Measurements from ENCODE around the gene TSC2. TPM values are rescaled to one million over a fixed set of nuclear protein-coding genes. Genes with fewer than 3 reads are reported as not detected.

The TSC2 gene
- total and polyA plus RNA-seq, 8 donors: 116 to 166 (median 128) TPM

GRCh38 chr16:2060346-2060745 lies 12.6 kb downstream of the TSC2 start:
- Histone ChIP-seq H3K4me3 (no peak overlapping the region), H3K4me1 (no peaks in the 10 kb centered on the region), H3K9me3 (no peaks in the 10 kb centered on the region), H3K36me3 (peaks cover 0 to 98% of the 10 kb centered on the region in 2 donors), H3K27ac (no peak overlapping the region), H3K27me3 (no peaks in the 10 kb centered on the region)
- intact Hi-C loops (cut with DNase I): no loop called here
- no peak for TF ChIP-seq CTCF (IDR thresholded peaks at IDR 0.05)
- DNase-seq (no peak), ATAC-seq (no peak)

GRCh38 chr16:2061023-2061422 lies 13.2 kb downstream of the TSC2 start:
- no peak for TF ChIP-seq CTCF (IDR thresholded peaks at IDR 0.05)
- H3K36me3 ChIP-seq: peaks cover 0 to 98% of the 10 kb centered on the region in 2 donors
- H3K4me1 ChIP-seq: no peaks in the 10 kb centered on the region
- DNase-seq (no peak), ATAC-seq (no peak)
- intact Hi-C loops (cut with DNase I): no loop called here
- H3K9me3 ChIP-seq: no peaks in the 10 kb centered on the region
- H3K27me3 ChIP-seq: no peaks in the 10 kb centered on the region
- H3K4me3 ChIP-seq: no peak overlapping the region
- H3K27ac ChIP-seq: no peak overlapping the region

- no peak overlapping the region for H3K27ac ChIP-seq
- ATAC-seq: no peak
- H3K27me3 ChIP-seq: no peaks in the 10 kb centered on the region
- no peak for TF ChIP-seq CTCF (IDR thresholded peaks at IDR 0.05)
- no peak overlapping the region for H3K4me3 ChIP-seq
- H3K4me1 ChIP-seq: no peaks in the 10 kb centered on the region
- intact Hi-C loops (cut with DNase I): no loop called here
- DNase-seq: no peak
- no peaks in the 10 kb centered on the region for H3K9me3 ChIP-seq
- peaks cover 0 to 98% of the 10 kb centered on the region in 2 donors for H3K36me3 ChIP-seq
These were observed 13.7 kb downstream of the TSC2 start for GRCh38 chr16:2061526-2061925.

GRCh38 chr16:2062801-2063200 lies 15.0 kb downstream of the TSC2 start:
- DNase-seq (no peak), ATAC-seq (no peak)
- intact Hi-C loops (cut with DNase I): no loop called here
- no peak for TF ChIP-seq CTCF (IDR thresholded peaks at IDR 0.05)
- H3K36me3 ChIP-seq: peaks cover 0 to 99% of the 10 kb centered on the region in 2 donors
- H3K4me1 ChIP-seq: no peaks in the 10 kb centered on the region
- no peaks in the 10 kb centered on the region for H3K27me3 ChIP-seq
- H3K27ac ChIP-seq: no peak overlapping the region
- H3K9me3 ChIP-seq: no peaks in the 10 kb centered on the region
- H3K4me3 ChIP-seq: no peak overlapping the region

- H3K4me3 ChIP-seq: no peak overlapping the region
- intact Hi-C loops (cut with DNase I): no loop called here
- ATAC-seq: no peak
- no peaks in the 10 kb centered on the region for H3K27me3 ChIP-seq
- DNase-seq: no peak
- no peaks in the 10 kb centered on the region for H3K4me1 ChIP-seq
- peaks cover 0 to 100% of the 10 kb centered on the region in 2 donors for H3K36me3 ChIP-seq
- no peaks in the 10 kb centered on the region for H3K9me3 ChIP-seq
- TF ChIP-seq CTCF (IDR thresholded peaks at IDR 0.05): no peak
- H3K27ac ChIP-seq: no peak overlapping the region
These were observed 16.1 kb downstream of the TSC2 start for GRCh38 chr16:2063861-2064260.

Measured in left lung (tissue), 10 donors.